Adipocyte (in vitro differentiated cells): ENCODE results near the gene FMNL2.
A peak's percentile ranks its signal among the peaks of the same experiment; 100 is the strongest.

ENCODE experiments used
- DNase-seq: peaks from one replicate; pipeline ENCODE4 v3.0.0-alpha.2; 2015; ENCODE audit warnings: low read depth
- H3K27me3 ChIP-seq: replicated peaks from 2 replicates; pipeline ENCODE4 v1.7.0; 2013; ENCODE audit warnings: mild to moderate bottlenecking, low read length, moderate library complexity; ENCODE audit not compliant: control insufficient read depth, insufficient read depth
- H3K36me3 ChIP-seq: 2 replicates; pipeline ENCODE4 v1.7.0; 2013; ENCODE audit warnings: low read length, mild to moderate bottlenecking, moderate library complexity; ENCODE audit not compliant: control insufficient read depth, insufficient read depth, severe bottlenecking
- H3K4me1 ChIP-seq: 2 replicates; pipeline ENCODE4 v1.7.0; 2013; ENCODE audit warnings: mild to moderate bottlenecking, low read length, moderate library complexity; ENCODE audit not compliant: control insufficient read depth, insufficient read depth
- H3K4me3 ChIP-seq: 2 replicates; pipeline ENCODE4 v1.7.0; 2013; ENCODE audit warnings: mild to moderate bottlenecking, low read length, moderate library complexity
- H3K9ac ChIP-seq: 2 replicates; pipeline ENCODE4 v1.7.0; 2013; ENCODE audit warnings: mild to moderate bottlenecking, low read length, moderate library complexity
- H3K9me3 ChIP-seq: 2 replicates; pipeline ENCODE4 v1.7.0; 2013; ENCODE audit warnings: mild to moderate bottlenecking, low read length, moderate library complexity; ENCODE audit not compliant: control insufficient read depth

The FMNL2 gene

DNA sequence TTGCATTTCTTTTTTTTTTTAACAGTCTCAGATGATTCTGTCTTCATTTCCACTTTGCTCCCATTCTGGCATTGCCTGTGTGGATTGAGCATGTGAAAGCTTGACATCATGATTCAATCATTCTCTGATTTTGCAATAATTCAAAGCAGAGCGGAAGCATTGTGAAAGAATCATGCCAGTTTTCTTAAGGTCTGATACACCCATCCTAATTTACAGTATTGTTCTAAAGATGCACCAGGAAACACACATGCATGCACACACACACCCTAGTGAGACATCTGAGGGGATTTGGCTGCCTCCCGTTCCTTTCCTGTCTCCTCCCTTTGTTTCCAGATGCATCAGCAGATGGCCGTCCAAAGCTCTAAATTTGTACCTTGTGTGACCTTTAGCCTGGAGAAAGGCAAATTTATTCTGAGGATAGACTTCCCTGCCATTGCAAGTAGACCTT is 97.3 kb downstream of the FMNL2 start:
- no peaks in the 10 kb centered on the region for H3K27me3 ChIP-seq
- no peak overlapping the region for H3K4me3 ChIP-seq
- no peaks in the 10 kb centered on the region for H3K36me3 ChIP-seq
- H3K4me1 ChIP-seq, result peaks cover 36% of the 10 kb centered on the region
- peak overlapping the region; percentile 58 for H3K9ac ChIP-seq
- no peaks in the 10 kb centered on the region for H3K9me3 ChIP-seq
- DNase-seq, result peak; percentile 94

GRCh38 chr2:152432765-152433164 is 97.8 kb downstream of the FMNL2 start:
- Histone ChIP-seq H3K4me1 (peaks cover 36% of the 10 kb centered on the region), H3K27me3 (no peaks in the 10 kb centered on the region), H3K36me3 (no peaks in the 10 kb centered on the region), H3K9ac (no peak overlapping the region), H3K9me3 (no peaks in the 10 kb centered on the region), H3K4me3 (no peak overlapping the region)
- no peak for DNase-seq

- H3K36me3 ChIP-seq, result no peaks in the 10 kb centered on the region
- H3K9ac ChIP-seq, result no peak overlapping the region
- no peaks in the 10 kb centered on the region for H3K27me3 ChIP-seq
- no peak for DNase-seq
- no peak overlapping the region for H3K4me3 ChIP-seq
- peaks cover 36% of the 10 kb centered on the region for H3K4me1 ChIP-seq
- no peaks in the 10 kb centered on the region for H3K9me3 ChIP-seq
These were observed 98.3 kb downstream of the FMNL2 start for GRCh38 chr2:152433289-152433688.

- no peak overlapping the region for H3K4me3 ChIP-seq
- H3K4me1 ChIP-seq, result peaks cover 36% of the 10 kb centered on the region
- no peaks in the 10 kb centered on the region for H3K9me3 ChIP-seq
- DNase-seq, result no peak
- no peaks in the 10 kb centered on the region for H3K36me3 ChIP-seq
- no peaks in the 10 kb centered on the region for H3K27me3 ChIP-seq
- H3K9ac ChIP-seq, result no peak overlapping the region
These were observed 98.8 kb downstream of the FMNL2 start for GRCh38 chr2:152433791-152434190.

DNA sequence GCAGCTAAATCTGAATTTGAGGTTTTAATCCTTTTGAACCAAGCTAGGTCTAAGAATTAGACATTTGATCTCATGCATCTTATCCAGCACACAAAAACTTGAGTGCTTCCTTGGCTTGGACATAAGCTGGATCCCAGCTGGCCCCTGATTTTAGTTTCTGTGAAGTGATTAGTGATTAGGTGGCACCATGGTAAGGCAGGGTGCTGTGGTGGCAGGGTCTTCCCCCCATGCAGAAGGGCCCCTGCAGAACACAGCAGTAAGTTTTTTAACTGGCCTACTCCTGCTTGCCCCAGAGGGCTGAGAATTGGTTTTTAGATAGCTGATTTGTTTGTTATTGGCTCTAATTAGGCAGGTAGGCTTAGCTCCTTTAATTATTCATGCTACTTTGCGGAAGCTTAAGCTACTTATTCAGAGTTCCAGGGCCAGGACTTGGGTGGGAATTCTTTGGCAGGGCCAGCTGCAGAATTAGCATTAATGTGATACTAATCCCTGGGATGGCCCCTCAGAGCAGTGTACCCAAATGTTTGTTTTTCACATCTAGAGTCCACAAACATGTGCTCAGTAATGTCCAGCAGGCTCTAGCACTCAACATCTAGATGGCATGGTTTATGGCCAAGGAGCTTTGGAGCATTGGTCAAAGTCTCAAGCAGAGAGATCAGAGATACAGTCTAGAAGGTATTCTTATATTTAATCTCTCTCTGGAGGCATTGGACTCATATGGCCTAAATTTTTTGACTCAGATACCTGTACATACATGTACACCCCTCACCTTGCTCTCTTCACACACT is 99.6 kb downstream of the FMNL2 start:
- Histone ChIP-seq H3K9ac (no peak overlapping the region), H3K4me1 (peaks cover 33% of the 10 kb centered on the region), H3K4me3 (no peak overlapping the region), H3K36me3 (no peaks in the 10 kb centered on the region), H3K9me3 (no peaks in the 10 kb centered on the region), H3K27me3 (no peaks in the 10 kb centered on the region)
- DNase-seq, result no peak

DNA sequence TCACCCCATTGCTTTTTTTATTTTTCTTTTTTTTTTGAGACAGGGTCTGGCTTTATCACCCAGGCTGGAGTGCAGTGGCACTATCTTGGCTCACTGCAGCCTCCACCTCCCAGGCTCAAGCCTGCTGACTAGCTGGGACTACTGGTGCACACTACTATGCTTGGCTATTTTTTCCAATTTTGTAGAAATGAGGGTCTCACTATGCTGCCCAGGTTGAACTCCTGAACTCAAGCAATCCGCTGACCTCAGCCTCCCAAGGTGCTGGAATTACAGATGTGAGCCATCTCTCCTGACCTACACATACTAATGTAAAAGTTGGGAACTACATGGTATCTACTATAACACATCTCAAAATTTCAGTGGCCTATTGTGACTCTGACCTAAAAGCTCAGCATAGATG is 101.2 kb downstream of the FMNL2 start:
- H3K4me1 ChIP-seq, result peaks cover 29% of the 10 kb centered on the region
- no peak for DNase-seq

DNA sequence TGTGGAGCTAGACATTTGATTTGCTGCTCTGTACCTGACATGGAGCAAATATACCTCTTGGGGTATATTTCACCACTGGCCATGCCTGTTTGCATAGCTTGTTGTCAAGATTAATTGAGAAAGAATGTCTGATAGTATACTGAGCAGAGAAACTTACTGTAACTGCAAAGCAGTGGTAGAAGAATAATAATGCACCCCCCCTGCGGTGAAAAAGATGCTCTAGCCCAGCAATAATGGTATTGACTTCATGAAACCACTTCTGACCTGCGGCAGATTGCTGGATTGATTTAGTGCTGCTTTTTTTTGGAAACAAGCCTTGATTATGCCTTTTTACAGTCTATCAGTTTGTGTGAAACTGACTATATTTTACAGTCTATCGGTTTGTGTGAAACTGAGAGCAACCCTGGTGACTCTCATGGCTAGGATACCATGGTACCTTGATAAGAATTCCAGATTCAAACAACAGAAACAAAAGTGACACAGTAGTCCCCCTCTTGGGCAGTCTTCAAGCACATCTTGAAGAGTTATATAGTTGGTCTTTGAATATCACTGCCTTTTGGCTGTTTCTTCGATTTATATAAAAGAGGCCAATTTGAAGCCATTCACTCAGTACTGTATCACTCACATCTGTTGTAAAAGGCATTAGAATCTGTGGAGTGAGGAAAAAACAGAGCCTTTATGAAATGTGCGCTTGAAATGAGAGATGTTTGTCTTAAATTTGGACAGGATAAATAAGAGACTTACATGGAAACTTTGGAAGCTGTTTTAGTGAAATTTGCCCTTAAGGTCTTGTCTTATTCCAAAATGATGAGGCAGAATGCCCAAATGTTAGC is 102.5 kb downstream of the FMNL2 start:
- no peaks in the 10 kb centered on the region for H3K9me3 ChIP-seq
- no peaks in the 10 kb centered on the region for H3K36me3 ChIP-seq
- H3K27me3 ChIP-seq, result no peaks in the 10 kb centered on the region
- H3K4me1 ChIP-seq, result peaks cover 16% of the 10 kb centered on the region
- DNase-seq, result no peak
- no peak overlapping the region for H3K9ac ChIP-seq
- no peak overlapping the region for H3K4me3 ChIP-seq

More for the DNA sequence above, 101.2 kb downstream of the FMNL2 start:
- H3K9ac ChIP-seq, result no peak overlapping the region
- H3K36me3 ChIP-seq, result no peaks in the 10 kb centered on the region
- no peaks in the 10 kb centered on the region for H3K9me3 ChIP-seq
- no peak overlapping the region for H3K4me3 ChIP-seq
- no peaks in the 10 kb centered on the region for H3K27me3 ChIP-seq

DNA sequence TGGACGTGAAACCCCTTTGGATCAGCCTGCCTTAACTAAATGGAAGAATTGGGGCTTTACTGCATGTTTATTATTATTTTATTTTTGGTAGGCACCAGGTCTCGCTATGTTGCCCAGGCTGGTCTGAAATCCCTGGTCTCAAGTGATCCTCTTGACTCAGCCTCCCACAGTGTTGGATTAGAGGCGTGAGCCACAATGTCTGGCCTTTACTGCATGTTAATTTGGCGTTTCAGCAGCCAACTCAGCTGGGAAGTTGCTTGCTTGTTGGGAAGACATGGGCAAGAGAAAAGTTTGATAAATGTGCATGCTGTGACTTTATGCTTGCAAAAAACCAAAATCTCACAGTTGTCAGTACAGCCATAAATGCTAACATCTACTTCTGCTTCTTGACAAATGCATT is 105.1 kb downstream of the FMNL2 start:
- Histone ChIP-seq H3K9ac (no peak overlapping the region), H3K9me3 (no peaks in the 10 kb centered on the region), H3K4me1 (peaks cover 17% of the 10 kb centered on the region), H3K36me3 (no peaks in the 10 kb centered on the region), H3K27me3 (no peaks in the 10 kb centered on the region), H3K4me3 (no peak overlapping the region)
- DNase-seq, result no peak

- H3K9me3 ChIP-seq, result no peaks in the 10 kb centered on the region
- H3K4me3 ChIP-seq, result no peak overlapping the region
- H3K36me3 ChIP-seq, result no peaks in the 10 kb centered on the region
- no peak for DNase-seq
- H3K9ac ChIP-seq, result no peak overlapping the region
- H3K4me1 ChIP-seq, result peaks cover 21% of the 10 kb centered on the region
- no peaks in the 10 kb centered on the region for H3K27me3 ChIP-seq
These were observed 105.5 kb downstream of the FMNL2 start for GRCh38 chr2:152440460-152440859.

GRCh38 chr2:152441961-152442360 is 107.0 kb downstream of the FMNL2 start:
- no peaks in the 10 kb centered on the region for H3K27me3 ChIP-seq
- H3K9ac ChIP-seq, result no peak overlapping the region
- peaks cover 34% of the 10 kb centered on the region for H3K4me1 ChIP-seq
- H3K9me3 ChIP-seq, result no peaks in the 10 kb centered on the region
- H3K36me3 ChIP-seq, result no peaks in the 10 kb centered on the region
- no peak overlapping the region for H3K4me3 ChIP-seq
- DNase-seq, result no peak

DNA sequence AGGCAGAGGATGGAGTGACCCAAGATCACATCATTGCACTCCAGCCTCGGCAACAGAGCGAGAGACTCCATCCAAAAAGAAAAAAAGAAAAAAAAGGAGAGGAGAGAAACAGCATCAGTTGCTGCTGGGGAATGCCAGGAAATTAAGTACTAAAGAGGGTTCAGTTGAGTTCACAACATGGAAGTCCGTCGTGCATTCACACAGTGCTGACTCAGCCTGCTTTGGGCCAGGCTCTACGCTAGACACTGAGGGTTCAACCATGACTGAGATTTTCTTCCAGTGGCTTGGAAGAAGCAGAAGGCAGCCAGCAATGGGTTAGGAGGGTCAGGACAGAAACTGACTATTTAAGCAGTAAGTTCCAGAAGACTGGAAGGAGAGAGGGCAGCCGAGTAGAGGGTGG is 108.8 kb downstream of the FMNL2 start:
- Histone ChIP-seq H3K27me3 (no peaks in the 10 kb centered on the region), H3K9me3 (no peaks in the 10 kb centered on the region), H3K36me3 (no peaks in the 10 kb centered on the region), H3K4me1 (peaks cover 40% of the 10 kb centered on the region), H3K9ac (no peak overlapping the region), H3K4me3 (no peak overlapping the region)
- DNase-seq, result no peak
